RPMI7951 (cell line): ENCODE results near the gene C14orf39. TPM values are rescaled to one million over a fixed set of nuclear protein-coding genes. Genes with fewer than 3 reads are reported as not detected.

Experiments used
- DNase-seq: peaks from one replicate; pipeline ENCODE4 v3.0.0-alpha.2; 2012; ENCODE audit warnings: low read depth
- total RNA-seq: library from RNA; depleted of rRNA; stranded (reverse); fragments of >200 nt; shearing (Covaris generic); gene quantifications from 2 replicates; pipeline ENCODE4 v1.2.3, GENCODE V29; 2014; rRNA removed

The C14orf39 gene
- total RNA-seq = not detected in 2 replicates

DNA sequence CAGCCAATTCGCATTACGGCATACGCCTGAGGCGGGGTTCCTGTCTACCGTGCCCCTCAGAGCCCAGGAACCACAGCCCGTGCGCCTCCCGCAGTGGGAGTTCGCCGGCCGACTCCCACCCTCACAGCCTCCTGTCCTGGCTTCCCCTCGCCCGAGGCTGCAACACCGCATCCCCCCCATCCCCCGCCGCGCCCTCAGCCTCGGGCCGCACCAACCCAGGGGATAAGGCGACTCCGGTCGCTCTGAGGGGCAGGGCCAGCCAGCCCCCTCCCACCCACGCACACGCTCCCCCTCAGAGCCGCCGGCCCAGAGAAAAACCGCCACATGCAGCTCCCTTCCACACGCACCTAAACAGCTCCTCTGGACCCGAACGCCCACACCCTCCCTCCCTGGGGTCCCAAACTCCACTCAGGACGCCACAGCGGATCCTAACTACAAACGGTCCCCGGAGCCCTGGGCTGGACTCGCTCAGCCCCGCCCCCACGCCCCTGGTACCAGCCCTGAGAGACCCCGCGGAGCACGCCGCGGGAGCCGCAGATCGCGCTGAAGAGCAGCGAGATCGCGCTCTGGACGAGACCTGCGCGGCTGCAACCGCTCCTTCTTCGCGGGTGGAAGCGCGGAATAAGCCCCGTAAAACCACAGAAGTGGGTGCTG is at the start of gene C14orf39:
Gene C14orf39 (minus strand): TSS at position 466 of the 654 bp plus-strand sequence. CDS start 985 bp downstream, outside the sequence.
- peak; percentile 9 for DNase-seq

DNA sequence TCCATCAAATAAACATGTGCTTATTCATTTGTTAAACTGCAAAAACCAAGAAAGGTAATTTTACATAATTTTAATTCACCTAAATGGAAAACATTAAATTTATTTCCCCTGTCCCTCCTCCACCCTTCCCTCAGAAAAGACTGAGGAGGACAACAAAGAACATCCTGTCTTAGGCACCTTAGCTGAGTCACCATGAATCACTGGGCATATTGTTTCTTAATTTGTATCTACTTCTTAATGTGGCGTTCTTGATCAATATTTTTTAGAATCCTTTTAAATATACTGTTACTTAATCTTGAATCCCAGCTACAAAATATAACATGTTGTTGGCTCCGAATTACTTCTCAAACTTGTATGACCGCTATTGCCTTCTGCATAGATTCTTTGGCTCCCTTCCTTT is 46.6 kb upstream of the C14orf39 start:
- no peak for DNase-seq

DNA sequence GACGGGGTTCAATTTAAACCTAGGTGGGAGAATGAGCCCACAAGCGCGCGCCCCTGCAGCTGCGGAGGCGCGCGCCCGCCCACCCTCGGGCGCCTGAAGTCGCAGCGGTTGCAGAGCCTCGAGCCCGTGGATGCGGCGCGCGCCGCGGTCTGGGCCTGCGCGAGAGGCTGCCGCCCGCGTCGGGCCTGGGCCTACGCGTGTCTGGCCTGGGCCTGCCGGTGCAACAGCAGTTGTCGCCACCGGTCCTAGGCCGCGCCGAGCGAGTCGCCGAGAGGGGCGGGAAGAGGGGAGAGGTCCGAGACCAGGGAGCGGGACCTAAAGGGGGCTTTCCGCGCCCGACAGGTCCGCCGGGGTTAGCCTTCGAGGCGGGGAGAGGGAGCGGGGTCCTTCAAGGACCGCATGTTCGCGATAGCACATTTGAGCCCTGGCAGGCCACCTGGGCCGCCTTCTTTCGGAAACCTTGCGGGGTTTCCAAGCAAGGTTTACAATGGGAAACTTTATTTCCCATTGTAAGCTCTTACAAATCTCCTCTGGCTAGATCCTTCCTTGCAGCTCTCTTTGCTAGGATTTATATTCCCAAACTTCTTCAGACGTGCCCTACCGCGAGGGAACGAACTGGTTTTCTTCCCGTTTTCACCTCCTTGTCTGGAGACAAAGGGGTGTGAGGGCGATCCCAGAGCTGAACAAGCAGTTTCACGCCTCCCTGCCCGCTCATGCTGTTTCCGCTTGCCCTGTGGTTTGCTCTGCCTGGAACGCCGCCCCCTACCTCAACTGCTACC is 29.8 kb upstream of the C14orf39 start:
- DNase-seq = no peak

GRCh38 chr14:60514741-60515491 is 29.1 kb upstream of the C14orf39 start:
- DNase-seq = peak; percentile 15

GRCh38 chr14:60514378-60514740 is 28.5 kb upstream of the C14orf39 start:
- no peak for DNase-seq

- DNase-seq = no peak
Measured at GRCh38 chr14:60512973-60513571, 27.2 kb upstream of the C14orf39 start.

DNA sequence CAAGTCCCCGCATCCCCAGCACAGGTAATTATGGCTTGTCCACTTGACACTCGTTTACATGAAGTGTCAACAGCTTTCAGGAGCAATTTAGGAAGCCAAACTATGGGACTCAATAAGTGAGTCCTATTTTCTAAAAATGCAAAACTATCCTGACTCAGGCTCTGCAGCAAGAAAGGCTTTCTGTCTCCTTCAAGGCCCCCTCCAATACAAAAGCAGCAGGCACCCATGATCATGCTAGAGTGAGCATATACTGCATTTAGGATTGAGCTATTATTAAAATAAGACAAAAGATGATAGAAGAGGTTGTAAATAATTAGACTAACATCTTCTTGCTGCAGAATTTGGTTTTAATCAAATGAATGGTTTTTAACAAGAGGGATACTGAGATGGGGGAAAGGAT is 26.3 kb upstream of the C14orf39 start:
- DNase-seq = no peak

- DNase-seq = no peak
Measured at GRCh38 chr14:60510951-60511599, 25.2 kb upstream of the C14orf39 start.

- DNase-seq = no peak
Measured at GRCh38 chr14:60510254-60510950, 24.5 kb upstream of the C14orf39 start.

GRCh38 chr14:60509438-60510253 is 23.8 kb upstream of the C14orf39 start:
- DNase-seq = no peak

- no peak for DNase-seq
Measured at GRCh38 chr14:60508707-60509437, 23.0 kb upstream of the C14orf39 start, which contains the start of gene SIX6. SIX6 (plus strand) TSS chr14:60509146; CDS start chr14:60509399, 253 bp downstream.

- DNase-seq = no peak
Measured at GRCh38 chr14:60508363-60508706, 22.5 kb upstream of the C14orf39 start.

- DNase-seq = no peak
Measured at GRCh38 chr14:60506985-60507829, 21.3 kb upstream of the C14orf39 start.

DNA sequence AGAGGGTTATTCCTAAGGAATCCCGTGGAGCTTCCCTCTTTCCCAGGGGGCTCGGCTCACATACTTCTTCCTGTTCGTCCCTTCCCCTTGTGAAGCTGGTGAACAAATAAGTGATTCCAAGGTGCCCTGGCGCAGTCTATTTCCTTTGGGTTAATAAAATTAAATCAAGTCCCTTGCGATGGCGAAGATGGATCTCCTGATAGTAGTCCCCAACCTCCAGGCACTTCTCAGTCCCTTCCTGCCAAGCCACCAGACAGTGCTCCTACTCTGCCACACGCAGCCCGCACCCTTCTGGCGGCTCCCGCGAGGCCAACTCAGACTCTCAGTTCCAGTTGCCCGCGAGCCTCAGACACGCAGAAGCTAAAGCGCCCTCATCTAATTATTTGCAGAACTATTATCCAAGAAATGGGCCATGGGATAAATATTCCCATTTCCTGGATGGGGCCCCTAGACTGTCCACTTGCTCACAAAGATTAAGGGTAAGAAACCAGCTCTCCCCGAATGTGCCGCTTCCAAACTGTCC is 20.7 kb upstream of the C14orf39 start:
- no peak for DNase-seq

DNA sequence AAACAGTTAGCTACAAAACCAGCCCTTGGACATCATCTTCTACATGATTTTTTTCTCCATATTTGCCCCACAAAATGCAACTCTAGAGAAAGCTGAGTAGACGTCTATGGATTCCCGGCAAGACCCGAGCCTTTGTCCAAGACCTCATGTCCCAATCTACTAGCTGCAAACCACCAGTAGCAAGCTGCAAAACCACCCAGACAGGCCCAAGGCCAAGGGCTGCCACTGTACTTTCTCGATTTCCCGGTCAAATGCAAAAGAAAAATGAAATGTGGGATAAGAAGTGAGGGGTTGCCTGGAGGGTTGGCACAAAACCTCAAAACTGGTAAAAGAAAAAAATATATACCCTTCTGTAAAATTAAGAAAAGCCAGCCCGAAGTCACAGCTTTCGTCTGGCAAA is 20.1 kb upstream of the C14orf39 start:
- no peak for DNase-seq

DNA sequence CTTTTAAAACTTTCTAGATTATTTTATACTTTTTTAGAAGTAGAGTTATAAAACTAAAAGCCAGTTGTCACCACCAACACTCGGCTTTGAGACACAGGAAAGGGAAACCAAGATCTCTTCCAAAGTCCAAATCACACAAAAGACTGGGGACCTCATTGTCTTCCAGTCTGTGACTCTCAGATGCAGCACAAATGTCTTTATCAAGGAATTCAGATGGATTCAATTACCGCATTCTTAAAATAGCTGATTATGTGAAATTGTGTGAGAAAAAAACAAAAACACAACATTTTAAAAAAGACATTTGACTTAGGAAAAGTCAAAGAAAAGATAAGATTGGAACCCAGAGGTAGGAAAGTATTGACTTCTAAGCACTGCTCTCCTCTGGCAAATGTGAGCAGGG is 19.6 kb upstream of the C14orf39 start:
- DNase-seq = no peak

- no peak for DNase-seq
Measured at GRCh38 chr14:60502541-60502940, 16.7 kb upstream of the C14orf39 start.

GRCh38 chr14:60495946-60496345 is 10.1 kb upstream of the C14orf39 start:
- no peak for DNase-seq
